Dedifferentiated amniotic fluid mesenchymal stem cell (primary cell): ENCODE results near the gene SBF2.

Source experiments
- DNase-seq: peaks from one replicate; pipeline ENCODE4 v3.0.0-alpha.2; 2016; ENCODE audit errors: extremely low spot score

The SBF2 gene

DNA sequence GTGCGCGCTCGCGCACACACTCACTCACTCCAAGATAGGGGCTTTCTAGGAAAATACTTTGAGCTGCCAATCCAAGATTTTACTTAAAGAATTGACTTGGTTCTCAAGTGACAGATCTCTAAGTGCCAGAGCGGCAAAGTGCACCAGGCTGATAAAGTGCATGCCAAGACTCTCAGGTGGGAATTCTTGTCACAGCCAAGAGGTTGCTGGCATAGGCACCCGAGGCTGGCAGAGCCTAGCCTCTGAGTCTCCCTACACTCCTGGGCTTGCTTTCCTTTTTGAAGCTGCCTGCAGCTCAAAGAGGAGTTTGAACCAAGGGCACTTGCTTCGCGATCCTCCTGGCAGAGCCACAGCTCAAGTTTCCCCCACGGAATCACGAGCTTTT lies 8.3 kb upstream of the SBF2 start:
- no peak for DNase-seq

- DNase-seq: peak; percentile 58
Observed at GRCh38 chr11:10301656-10302358, 7.8 kb upstream of the SBF2 start.

- peak; percentile 61 for DNase-seq
Observed at GRCh38 chr11:10298342-10298741, 4.3 kb upstream of the SBF2 start.

GRCh38 chr11:10295064-10295901 lies 1.3 kb upstream of the SBF2 start:
- no peak for DNase-seq

GRCh38 chr11:10294290-10294953 lies 403 bp upstream of the SBF2 start:
- DNase-seq: no peak

DNA sequence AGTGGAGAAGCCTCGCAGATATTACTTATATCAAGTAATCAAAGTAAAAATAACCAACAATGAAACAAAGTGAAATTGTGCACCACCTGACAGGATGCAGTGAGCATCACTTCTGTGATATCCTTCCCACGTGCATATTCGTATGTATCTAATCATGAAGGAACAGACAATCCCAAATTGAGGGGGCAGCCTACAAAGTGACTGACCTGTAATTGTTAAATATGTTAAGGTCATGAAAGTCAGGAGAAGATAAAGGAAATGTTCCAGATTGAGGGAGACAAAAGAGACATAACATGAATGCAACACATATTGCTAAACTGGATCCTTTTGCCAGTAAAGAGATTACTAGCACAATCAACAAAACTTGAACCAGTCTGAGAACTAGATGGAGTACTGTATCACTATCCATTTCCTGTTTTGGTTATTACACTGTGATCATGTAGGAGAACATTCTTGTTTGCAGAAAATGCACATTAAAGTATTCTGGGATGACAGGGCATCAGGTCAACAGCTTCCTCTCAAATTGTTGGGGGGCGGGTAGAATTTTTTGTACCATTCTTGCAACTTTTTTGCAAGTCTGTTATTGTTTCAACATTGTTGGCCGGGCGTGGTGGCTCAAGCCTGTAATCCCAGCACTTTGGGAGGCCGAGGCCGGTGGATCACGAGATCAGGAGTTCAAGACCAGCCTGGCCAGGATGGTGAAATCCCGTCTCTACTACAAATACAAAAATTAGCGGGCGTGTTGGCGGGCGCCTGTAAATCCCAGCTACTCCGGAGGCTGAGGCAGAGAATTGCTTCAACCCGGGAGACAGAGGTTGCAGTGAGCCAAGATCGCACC lies 2.0 kb downstream of the SBF2 start:
- DNase-seq: no peak

GRCh38 chr11:10289765-10290380 lies 4.1 kb downstream of the SBF2 start:
- DNase-seq: no peak

- no peak for DNase-seq
Observed at GRCh38 chr11:10288881-10289764, 4.9 kb downstream of the SBF2 start.

DNA sequence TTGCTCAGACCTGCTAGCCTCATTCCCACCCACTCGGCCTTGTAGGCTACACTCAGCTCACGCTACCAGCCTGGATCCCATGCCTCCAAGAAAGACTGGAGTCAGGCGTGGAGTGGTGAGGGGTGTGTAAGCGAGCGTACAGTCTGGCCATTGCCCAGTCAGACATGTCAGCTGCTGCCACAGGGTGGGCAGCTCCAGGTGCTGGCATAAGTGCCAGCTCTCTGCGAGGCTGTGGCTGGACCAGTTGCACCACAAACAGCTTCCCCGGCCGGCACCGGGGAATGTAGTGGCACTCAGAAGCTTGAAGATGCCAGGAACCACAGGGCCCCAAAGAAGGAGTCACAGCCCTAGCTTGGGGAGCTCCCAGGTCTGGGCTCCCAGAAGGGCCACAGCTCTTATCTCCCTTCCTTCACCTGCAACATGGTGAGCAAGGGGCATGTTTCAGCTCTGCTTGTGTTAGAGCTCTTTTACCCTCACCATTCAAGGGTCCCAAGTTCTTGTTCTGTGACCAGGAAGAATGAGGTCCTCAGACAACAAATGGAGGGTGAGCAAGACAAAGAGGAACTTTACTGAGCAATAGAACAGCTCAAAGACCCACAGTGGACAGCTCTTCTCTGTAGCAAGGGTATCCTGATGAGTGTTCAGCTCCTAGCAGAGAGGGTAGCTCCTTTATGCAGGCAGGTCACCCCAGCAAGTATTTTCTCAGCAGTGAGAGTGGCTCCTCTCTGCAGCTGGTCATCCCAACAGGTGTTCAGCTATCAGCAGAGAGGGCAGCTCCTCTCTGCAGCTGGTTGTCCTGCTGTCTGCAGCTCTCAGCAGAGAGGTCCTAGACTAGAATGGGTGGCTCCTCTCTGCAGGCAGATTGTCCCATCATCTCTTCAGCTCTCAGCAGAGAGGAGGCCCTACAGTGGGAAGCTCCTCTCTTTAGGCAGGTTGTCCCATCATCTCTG lies 6.0 kb downstream of the SBF2 start:
- no peak for DNase-seq

DNA sequence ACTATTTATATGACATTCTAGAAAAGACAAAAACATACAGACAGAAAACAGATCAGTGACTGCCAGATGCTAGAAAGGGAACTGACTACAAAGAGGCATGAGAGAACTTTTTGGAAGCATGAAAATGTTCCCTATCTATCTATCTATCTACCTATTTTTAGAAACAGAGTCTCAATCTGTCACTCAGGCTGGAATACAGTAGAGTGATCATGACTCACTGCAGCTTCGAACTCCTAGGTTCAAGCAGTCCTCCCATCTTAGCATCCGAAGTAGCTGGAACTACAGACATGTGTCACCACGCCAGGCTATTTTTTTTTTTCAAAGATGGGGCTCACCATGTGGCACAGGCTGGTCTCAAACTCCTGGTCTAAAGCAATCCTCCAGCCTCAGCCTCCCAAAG lies 6.9 kb downstream of the SBF2 start:
- DNase-seq: no peak

DNA sequence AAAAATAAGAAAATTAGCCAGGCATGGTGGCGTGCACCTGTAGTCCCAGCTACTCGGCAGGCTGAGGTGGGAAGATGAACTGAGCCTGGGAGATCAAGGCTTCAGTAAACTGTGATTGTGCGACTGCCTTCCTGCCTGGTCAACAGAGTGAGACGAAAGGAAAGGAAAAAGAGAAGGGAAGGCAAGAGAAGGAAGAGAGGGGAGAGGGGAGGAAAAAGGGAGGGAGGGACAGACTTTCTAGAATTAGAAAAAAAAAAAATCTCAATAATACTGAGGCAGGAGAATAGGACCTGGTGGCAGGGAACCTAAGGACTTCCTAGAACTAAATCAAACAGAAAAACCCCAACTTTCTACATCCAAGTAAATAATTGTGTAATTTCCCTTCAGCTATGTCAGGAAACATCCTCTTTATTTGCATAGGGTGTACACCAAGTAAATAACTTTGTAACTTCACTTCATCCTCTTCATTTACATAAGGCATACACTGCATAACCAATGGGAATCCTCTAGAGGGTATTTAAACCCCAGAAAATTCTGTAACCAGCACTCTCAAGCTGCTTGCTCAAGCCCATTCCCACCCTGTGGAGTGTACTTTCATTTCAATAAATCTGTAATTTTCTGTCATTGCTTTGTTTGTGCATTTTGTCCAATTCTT lies 8.7 kb downstream of the SBF2 start:
- no peak for DNase-seq

DNA sequence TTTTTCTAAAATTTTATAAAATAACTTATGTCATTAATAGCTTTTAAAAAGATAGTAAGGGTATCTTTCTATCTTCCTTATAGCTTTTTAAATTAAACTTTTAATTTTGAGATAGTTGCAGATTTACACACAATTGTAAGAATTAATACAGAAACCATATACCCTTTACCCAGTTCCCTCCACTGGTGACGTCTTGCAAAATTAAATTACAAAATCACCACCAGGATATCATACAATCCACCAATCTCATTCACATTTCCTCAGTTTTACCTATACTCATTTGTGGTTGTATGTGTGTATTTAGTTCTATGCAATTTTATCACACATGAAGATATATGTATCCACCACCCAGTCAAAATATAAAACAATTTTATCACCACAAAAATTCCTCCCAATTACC lies 10.0 kb downstream of the SBF2 start:
- no peak for DNase-seq

DNA sequence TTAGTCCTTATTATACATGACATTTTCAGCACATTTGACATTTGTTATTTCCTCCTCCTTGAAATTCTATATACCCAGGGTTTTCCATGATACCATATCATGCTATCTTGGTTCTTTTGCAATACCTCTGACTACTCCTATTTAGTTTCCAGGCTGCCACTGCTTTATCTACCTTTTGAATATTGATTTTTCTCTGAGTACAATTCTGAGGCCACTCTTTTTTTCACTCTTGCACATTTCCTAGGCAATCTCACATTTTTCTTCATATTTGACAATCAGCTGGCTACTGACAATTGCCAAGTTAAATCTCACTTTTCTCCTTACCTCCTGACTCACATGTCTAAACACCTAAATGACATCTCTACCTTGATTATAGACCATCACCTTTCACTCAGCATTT lies 11.9 kb downstream of the SBF2 start:
- no peak for DNase-seq

DNA sequence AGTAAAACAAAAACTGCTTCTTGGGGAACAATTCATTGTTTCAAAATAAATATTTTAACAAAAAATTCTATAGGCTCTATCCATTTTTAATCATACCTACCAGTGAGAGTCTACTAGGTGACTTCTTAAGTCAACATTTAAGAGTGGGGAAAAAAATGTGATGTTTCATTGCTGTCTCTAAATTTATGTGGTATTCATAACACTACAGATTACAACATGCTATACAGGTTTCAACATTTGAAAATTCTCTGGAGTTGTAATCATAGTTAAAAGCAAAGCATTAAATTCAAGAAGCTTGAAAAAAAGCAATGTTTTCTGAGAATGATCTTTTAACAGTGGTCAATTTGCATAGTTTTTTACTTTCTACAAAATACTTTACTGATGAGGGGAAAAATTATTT lies 18.3 kb downstream of the SBF2 start:
- no peak for DNase-seq

GRCh38 chr11:10274726-10275125 lies 19.3 kb downstream of the SBF2 start:
- DNase-seq: no peak

GRCh38 chr11:10273738-10274137 lies 20.3 kb downstream of the SBF2 start:
- DNase-seq: no peak

- DNase-seq: no peak
Observed at GRCh38 chr11:10272132-10272531, 21.9 kb downstream of the SBF2 start.

DNA sequence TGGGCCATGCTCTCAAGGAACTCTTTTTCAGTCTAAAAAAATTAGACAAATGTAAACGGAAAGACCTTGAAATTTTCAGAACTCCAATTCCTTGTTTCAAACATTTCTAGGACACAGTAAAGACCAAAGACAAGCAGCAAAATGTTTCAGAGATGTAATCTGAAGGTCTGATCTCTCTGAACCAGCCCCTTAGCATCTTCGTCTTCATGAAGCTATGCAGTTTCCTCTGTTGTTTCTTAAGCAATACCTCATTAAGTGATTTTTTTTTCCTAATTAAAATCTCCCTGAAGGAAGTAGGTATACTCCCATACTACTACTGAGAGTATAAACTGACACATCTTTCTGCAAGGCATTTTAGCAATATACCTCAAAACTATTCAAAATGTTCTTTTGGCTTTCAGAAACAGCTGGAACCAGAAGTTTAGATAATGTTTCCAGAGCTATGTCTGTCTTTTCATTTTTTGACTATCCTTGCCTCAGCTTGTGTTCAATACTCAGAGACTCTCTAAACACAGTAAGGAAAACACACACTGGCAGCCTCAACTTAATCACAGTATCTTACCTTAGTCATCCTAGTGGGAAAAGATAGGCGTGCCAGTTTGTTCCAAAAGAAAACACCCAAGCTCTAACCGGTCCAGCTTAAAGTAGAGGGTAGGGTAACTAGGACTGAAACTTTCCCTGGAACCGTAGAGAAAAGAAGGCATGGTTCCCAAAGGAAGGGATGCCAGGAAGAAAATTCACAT lies 25.1 kb downstream of the SBF2 start:
- DNase-seq: peak; percentile 18
